ENCODE results near the gene SH3D21. TPM values are rescaled to one million over a fixed set of nuclear protein-coding genes. Genes with fewer than 3 reads are reported as not detected.

SH3D21 gene
- total and polyA plus RNA-seq, 4 donors: 2.4 to 6.9 (median 4.6) TPM

GRCh38 chr1:36343651-36344394 is 37.7 kb downstream of the SH3D21 start:
- Histone ChIP-seq H3K4me1 (ENCODE audit: control insufficient read depth in 1 of 2, insufficient read depth in 2 of 2, low read length in 2 of 2) (no peaks in the 10 kb centered on the region), H3K9me3 (ENCODE audit: control insufficient read depth, low read length) (no peaks in the 10 kb centered on the region), H3K36me3 (ENCODE audit: control insufficient read depth in 1 of 2, insufficient read depth in 2 of 2, low read length in 1 of 2) (peaks cover 0 to 3% of the 10 kb centered on the region in 2 donors), H3K27me3 (ENCODE audit: control insufficient read depth in 1 of 2, insufficient read depth in 2 of 2, low read length in 1 of 2) (no peaks in the 10 kb centered on the region), H3K27ac (ENCODE audit: low read depth in 1 of 2, low read length in 2 of 2) (peak overlapping the region; percentile 23 to 91), H3K4me3 (ENCODE audit: low read length in 2 of 2) (no peak overlapping the region)
- whole genome bisulfite sequencing, 2 donors: 91 to 92% methylated on average over 23 to 24 of the region's 24 CpGs
- DNase-seq (no peak), ATAC-seq (ENCODE audit: low FRiP score) (no peak)
- intact Hi-C loops (cut with DNase I): loop anchor here in 1 of 2 donors (2.0 kb wide), 1 partner anchor 77 kb away; no protein-coding TSS in a partner anchor

DNA sequence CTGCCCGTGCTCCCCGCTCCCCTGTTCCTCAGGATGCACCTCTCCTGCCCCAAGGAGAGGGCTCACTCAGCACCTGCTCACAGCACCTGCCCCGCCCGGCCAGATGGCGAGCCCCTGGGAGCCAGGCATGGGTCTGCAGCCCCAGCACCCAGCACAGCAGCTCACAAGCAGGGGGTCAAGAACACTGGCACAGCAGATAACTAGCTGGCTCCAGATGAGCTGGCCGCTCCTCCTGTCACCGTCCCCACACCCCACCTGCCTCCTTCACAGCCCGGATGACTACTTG is 38.2 kb downstream of the SH3D21 start:
- Histone ChIP-seq H3K27ac (ENCODE audit: low read depth in 1 of 2, low read length in 2 of 2) (no peak overlapping the region), H3K27me3 (ENCODE audit: control insufficient read depth in 1 of 2, insufficient read depth in 2 of 2, low read length in 1 of 2) (no peaks in the 10 kb centered on the region), H3K4me1 (ENCODE audit: control insufficient read depth in 1 of 2, insufficient read depth in 2 of 2, low read length in 2 of 2) (no peaks in the 10 kb centered on the region), H3K9me3 (ENCODE audit: control insufficient read depth, low read length) (no peaks in the 10 kb centered on the region), H3K4me3 (ENCODE audit: low read length in 2 of 2) (no peak overlapping the region), H3K36me3 (ENCODE audit: control insufficient read depth in 1 of 2, insufficient read depth in 2 of 2, low read length in 1 of 2) (peaks cover 0 to 3% of the 10 kb centered on the region in 2 donors)
- ATAC-seq (ENCODE audit: low FRiP score) (no peak), DNase-seq (no peak)
- 83 to 96% methylated on average over 8 of the region's 8 CpGs for WGBS, 2 donors
- intact Hi-C loops (cut with DNase I): no loop called here

DNA sequence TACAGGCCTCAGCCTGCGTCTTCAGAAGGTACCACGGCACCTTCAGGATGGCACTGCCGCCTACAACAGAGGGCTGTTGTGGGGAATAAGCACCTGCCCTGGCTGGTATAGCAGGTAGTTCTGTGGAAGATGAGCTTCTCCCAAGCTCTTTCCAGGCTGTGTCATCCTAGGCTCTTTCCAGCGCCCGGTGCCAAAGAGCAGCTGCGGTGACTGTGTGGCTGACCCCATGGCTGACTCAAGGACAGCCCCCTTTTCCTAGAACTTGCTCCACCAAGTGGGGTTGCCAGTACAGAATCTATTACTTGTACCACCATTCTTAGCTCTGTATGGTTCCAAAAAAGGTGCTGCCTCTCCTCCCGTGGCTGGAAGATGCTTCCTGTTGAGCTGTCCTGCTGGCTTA is 39.2 kb downstream of the SH3D21 start:
- Histone ChIP-seq H3K27ac (ENCODE audit: low read depth in 1 of 2, low read length in 2 of 2) (peak overlapping the region in 1 of 2 donors; percentile 4), H3K36me3 (ENCODE audit: control insufficient read depth in 1 of 2, insufficient read depth in 2 of 2, low read length in 1 of 2) (peaks cover 0 to 3% of the 10 kb centered on the region in 2 donors), H3K4me3 (ENCODE audit: low read length in 2 of 2) (no peak overlapping the region), H3K4me1 (ENCODE audit: control insufficient read depth in 1 of 2, insufficient read depth in 2 of 2, low read length in 2 of 2) (no peaks in the 10 kb centered on the region), H3K9me3 (ENCODE audit: control insufficient read depth, low read length) (no peaks in the 10 kb centered on the region), H3K27me3 (ENCODE audit: control insufficient read depth in 1 of 2, insufficient read depth in 2 of 2, low read length in 1 of 2) (no peaks in the 10 kb centered on the region)
- intact Hi-C loops (cut with DNase I): no loop called here
- ATAC-seq (ENCODE audit: low FRiP score) (no peak), DNase-seq (no peak)
- WGBS, 2 donors: 89 to 92% methylated on average over 7 of the region's 7 CpGs

DNA sequence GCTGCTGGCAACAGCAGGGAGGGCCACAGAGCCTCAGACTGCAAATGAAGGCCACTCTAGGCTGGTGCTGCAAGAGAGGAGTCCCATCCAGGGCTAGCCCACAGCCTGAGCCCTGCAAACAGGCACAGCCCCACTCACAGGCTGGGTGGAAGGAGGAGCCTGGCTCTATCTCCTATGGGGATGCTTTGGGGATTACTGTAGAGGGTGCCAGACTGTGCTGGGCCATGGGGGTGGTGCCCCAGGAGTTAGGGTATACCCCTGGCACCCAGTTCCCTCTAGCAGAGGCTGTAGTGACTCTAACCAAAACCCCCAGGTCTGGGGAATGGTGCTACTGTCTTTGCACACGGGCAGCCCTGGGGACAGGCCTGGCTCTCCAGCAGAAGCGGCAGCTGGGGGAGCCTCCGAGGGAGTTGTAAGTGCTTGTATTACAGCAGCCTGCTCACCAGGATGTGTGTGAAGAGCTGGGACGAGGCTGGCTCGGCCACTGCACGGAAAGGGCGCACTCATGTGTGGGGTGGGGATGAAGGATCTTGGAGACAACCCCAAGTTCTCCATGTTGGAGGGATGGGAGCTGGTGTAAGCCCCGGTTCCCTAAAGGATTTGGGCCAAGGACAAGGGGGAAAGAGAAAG is 40.7 kb downstream of the SH3D21 start:
- intact Hi-C loops (cut with DNase I): no loop called here
- Histone ChIP-seq H3K27ac (ENCODE audit: low read depth in 1 of 2, low read length in 2 of 2) (no peak overlapping the region), H3K36me3 (ENCODE audit: control insufficient read depth in 1 of 2, insufficient read depth in 2 of 2, low read length in 1 of 2) (peaks cover 0 to 3% of the 10 kb centered on the region in 2 donors), H3K27me3 (ENCODE audit: control insufficient read depth in 1 of 2, insufficient read depth in 2 of 2, low read length in 1 of 2) (no peaks in the 10 kb centered on the region), H3K4me3 (ENCODE audit: low read length in 2 of 2) (no peak overlapping the region), H3K4me1 (ENCODE audit: control insufficient read depth in 1 of 2, insufficient read depth in 2 of 2, low read length in 2 of 2) (peaks cover 0 to 2% of the 10 kb centered on the region in 2 donors), H3K9me3 (ENCODE audit: control insufficient read depth, low read length) (no peaks in the 10 kb centered on the region)
- no peak for DNase-seq
- WGBS, 2 donors: 88 to 89% methylated on average over 8 of the region's 8 CpGs
- no peak for ATAC-seq (ENCODE audit: low FRiP score)

GRCh38 chr1:36349241-36349671 is 43.1 kb downstream of the SH3D21 start:
- peaks cover 0 to 3% of the 10 kb centered on the region in 2 donors for H3K36me3 ChIP-seq (ENCODE audit: control insufficient read depth in 1 of 2, insufficient read depth in 2 of 2, low read length in 1 of 2)
- peaks cover 0 to 2% of the 10 kb centered on the region in 2 donors for H3K4me1 ChIP-seq (ENCODE audit: control insufficient read depth in 1 of 2, insufficient read depth in 2 of 2, low read length in 2 of 2)
- DNase-seq: no peak
- no peak for ATAC-seq (ENCODE audit: low FRiP score)
- no peaks in the 10 kb centered on the region for H3K9me3 ChIP-seq (ENCODE audit: control insufficient read depth, low read length)
- H3K4me3 ChIP-seq (ENCODE audit: low read length in 2 of 2): no peak overlapping the region
- intact Hi-C loops (cut with DNase I): no loop called here
- H3K27me3 ChIP-seq (ENCODE audit: control insufficient read depth in 1 of 2, insufficient read depth in 2 of 2, low read length in 1 of 2): no peaks in the 10 kb centered on the region
- WGBS, 2 donors: 62% methylated on average over 7 of the region's 7 CpGs
- peak overlapping the region; percentile 64 to 92 for H3K27ac ChIP-seq (ENCODE audit: low read depth in 1 of 2, low read length in 2 of 2)

DNA sequence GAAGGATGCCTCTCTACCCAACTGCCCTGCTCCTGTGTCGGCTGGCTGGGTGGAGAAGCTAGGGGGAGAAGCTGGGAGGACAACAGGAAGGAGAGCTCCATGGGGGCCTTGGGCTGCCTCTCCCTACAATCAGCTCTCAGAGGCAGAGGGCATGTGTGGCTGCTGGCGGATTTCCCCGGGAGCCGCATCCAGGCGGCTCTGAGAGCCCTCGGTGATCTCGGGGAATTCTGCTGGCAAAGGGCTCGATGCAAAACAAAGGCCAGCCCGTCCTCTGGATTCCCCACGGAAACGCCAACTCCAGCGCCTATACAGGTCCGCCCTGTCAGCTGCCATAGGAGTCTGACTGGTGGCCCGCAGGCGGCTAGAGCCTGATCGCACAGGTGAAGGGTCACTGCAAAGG is 43.7 kb downstream of the SH3D21 start:
- intact Hi-C loops (cut with DNase I): loop anchor here in 1 of 2 donors (5.0 kb wide), 1 partner anchor 37 kb away; the partner anchor contains the start of gene STK40
- Histone ChIP-seq H3K27ac (ENCODE audit: low read depth in 1 of 2, low read length in 2 of 2) (peak overlapping the region; percentile 64 to 92), H3K36me3 (ENCODE audit: control insufficient read depth in 1 of 2, insufficient read depth in 2 of 2, low read length in 1 of 2) (peaks cover 0 to 4% of the 10 kb centered on the region in 2 donors)

DNA sequence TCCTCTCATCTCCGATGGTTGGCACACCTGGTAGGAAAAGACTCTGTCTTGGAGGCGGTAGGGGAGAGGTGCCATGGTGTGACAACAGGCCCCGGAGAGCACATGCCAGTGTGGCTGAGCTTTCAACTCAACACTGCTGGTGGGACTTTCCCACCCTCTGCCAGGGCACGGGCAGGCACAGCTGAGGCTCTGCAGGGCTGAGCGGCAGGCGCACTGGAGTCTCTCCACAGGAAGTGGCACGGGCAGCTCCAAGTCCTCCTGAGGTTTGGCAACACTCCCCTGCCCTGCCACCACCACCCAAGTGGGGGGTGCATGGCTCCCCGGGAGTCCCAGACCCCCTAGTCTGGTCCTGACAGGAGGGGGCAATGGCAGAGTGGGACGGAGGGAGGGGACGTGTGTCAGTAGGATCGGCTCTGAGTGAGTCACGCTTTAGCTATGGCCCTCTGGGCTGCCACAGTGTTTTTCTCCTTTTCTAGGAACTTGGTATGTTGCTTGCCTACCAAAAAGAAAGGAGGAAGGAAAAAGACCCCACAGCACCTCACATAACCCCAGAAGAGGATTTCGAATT is 44.6 kb downstream of the SH3D21 start:
- H3K4me1 ChIP-seq (ENCODE audit: control insufficient read depth in 1 of 2, insufficient read depth in 2 of 2, low read length in 2 of 2): peaks cover 0 to 2% of the 10 kb centered on the region in 2 donors
- ATAC-seq (ENCODE audit: low FRiP score) (peak; percentile 90), DNase-seq (peak; percentile 81 to 84)
- intact Hi-C loops (cut with DNase I): loop anchor here in 1 of 2 donors (5.0 kb wide), 1 partner anchor 37 kb away; the partner anchor contains the start of gene STK40
- H3K4me3 ChIP-seq (ENCODE audit: low read length in 2 of 2): no peak overlapping the region
- H3K9me3 ChIP-seq (ENCODE audit: control insufficient read depth, low read length): no peaks in the 10 kb centered on the region
- H3K36me3 ChIP-seq (ENCODE audit: control insufficient read depth in 1 of 2, insufficient read depth in 2 of 2, low read length in 1 of 2): peaks cover 0 to 3% of the 10 kb centered on the region in 2 donors
- WGBS, 2 donors: 1 to 3% methylated on average over 13 of the region's 13 CpGs
- H3K27me3 ChIP-seq (ENCODE audit: control insufficient read depth in 1 of 2, insufficient read depth in 2 of 2, low read length in 1 of 2): no peaks in the 10 kb centered on the region
- H3K27ac ChIP-seq (ENCODE audit: low read depth in 1 of 2, low read length in 2 of 2): peak overlapping the region; percentile 64 to 92

More for the DNA sequence above, 43.7 kb downstream of the SH3D21 start:
- no peaks in the 10 kb centered on the region for H3K27me3 ChIP-seq (ENCODE audit: control insufficient read depth in 1 of 2, insufficient read depth in 2 of 2, low read length in 1 of 2)
- peaks cover 0 to 2% of the 10 kb centered on the region in 2 donors for H3K4me1 ChIP-seq (ENCODE audit: control insufficient read depth in 1 of 2, insufficient read depth in 2 of 2, low read length in 2 of 2)
- ATAC-seq (ENCODE audit: low FRiP score): no peak
- WGBS, 2 donors: 17 to 18% methylated on average over 15 to 16 of the region's 16 CpGs
- DNase-seq: peak in 1 of 2 donors; percentile 64
- no peaks in the 10 kb centered on the region for H3K9me3 ChIP-seq (ENCODE audit: control insufficient read depth, low read length)
- no peak overlapping the region for H3K4me3 ChIP-seq (ENCODE audit: low read length in 2 of 2)

- H3K36me3 ChIP-seq (ENCODE audit: control insufficient read depth in 1 of 2, insufficient read depth in 2 of 2, low read length in 1 of 2): peaks cover 0 to 3% of the 10 kb centered on the region in 2 donors
- WGBS, 2 donors: 6 to 14% methylated on average over 14 of the region's 14 CpGs
- H3K4me1 ChIP-seq (ENCODE audit: control insufficient read depth in 1 of 2, insufficient read depth in 2 of 2, low read length in 2 of 2): peaks cover 0 to 2% of the 10 kb centered on the region in 2 donors
- ATAC-seq (ENCODE audit: low FRiP score) (peak; percentile 46), DNase-seq (peak; percentile 74 to 84)
- intact Hi-C loops (cut with DNase I): loop anchor here in 1 of 2 donors (5.0 kb wide), 1 partner anchor 36 kb away; the partner anchor contains the start of gene STK40
- no peaks in the 10 kb centered on the region for H3K9me3 ChIP-seq (ENCODE audit: control insufficient read depth, low read length)
- H3K27me3 ChIP-seq (ENCODE audit: control insufficient read depth in 1 of 2, insufficient read depth in 2 of 2, low read length in 1 of 2): no peaks in the 10 kb centered on the region
- H3K4me3 ChIP-seq (ENCODE audit: low read length in 2 of 2): no peak overlapping the region
- peak overlapping the region; percentile 25 to 92 for H3K27ac ChIP-seq (ENCODE audit: low read depth in 1 of 2, low read length in 2 of 2)
Measured at GRCh38 chr1:36351227-36351977, 45.2 kb downstream of the SH3D21 start.
